ENCODE data around the gene NOP14.
"Not testable (repeated sequence)": the region's sequence is repeated elsewhere in the genome, so short reads cannot be mapped to it uniquely, and the experiment has no call there.

Gene NOP14

DNA sequence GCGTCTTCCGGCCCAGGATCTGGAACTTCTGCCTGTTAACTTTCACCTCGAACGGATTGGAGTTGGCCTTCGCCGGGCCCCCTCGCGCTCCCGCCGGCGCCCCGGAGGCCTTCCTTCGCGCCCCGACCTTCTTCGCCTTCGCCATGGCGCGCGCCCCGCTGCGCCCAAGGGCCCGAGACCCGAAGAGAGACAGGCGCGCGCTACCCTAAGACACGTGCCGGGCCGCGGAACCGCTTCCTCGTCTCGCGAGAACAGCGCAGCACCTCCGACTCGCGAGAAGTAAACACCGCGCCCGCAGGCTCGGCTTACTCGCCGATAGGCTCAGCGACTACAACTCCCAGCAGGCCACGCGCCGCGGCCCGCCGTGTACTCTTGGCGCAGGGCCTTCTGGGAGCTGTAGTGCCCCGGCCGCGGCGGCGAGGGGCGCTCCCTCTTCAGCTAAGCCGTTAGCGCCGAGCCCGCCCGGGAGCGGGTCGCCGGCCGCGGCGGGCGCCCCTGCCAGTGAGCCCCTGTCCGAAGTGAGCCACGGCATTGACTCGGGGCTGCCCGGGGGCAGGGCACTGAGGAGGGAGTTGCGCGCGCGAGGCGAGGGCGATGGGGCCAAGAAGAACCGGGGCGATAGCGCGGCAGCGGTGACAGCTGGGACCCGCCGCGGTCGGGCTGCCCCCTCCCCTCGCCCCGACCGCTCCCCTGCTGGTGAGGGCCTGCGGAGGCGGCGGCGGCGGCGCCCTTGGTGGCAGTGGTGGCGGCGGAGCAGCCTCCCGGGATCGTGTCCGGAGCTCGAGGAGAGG, at the start of gene NOP14, which contains the start of gene GRK4:
Gene NOP14, minus strand, starts transcription at position 232 of the 791 bp plus-strand sequence. Its CDS starts 87 bp downstream, at position 145.
Gene GRK4, plus strand, starts transcription at position 397 of the 791 bp plus-strand sequence. CDS start 500 bp downstream, outside the sequence.
- peak; percentile 89 to 98 (median 94) for DNase-seq

DNA sequence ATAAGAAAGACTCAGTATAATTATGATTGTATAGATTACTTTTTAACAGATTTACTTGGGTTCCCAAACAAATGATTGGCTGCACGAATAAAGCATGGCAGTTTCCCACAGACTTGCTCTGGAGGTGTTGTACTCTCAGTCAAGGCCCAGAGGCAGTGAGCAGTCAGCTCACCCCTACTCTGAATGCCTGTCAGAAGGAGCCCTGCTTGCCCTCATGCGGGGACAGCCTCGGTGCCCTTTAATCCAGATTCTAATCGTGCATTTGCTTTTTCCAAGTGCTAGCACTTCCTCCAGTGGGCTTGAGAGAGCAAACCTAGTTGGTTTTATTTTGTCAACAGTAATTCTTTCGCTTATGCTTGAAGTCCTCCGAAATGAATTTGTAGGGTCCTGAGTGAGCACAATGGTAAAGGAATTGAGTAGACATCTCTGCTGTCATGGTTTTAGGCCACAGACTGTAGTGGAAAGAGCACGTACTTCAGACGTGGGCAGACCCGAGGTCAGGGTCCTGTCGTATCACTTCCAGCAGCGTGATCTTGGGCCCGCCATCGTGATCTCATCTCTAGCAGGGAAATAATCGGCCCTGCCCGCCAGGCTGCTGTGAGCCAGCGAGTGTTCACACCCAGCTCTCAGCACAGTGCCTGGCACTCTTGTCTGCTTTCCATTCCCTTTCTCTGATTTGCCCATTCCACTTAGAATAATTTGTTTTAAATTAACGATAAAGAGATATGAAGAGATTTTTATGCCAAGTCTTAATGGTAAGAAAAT, 48.4 kb upstream of the NOP14 start:
- no peak for DNase-seq

GRCh38 chr4:3010998-3011397, 47.8 kb upstream of the NOP14 start:
- no peak for DNase-seq

DNA sequence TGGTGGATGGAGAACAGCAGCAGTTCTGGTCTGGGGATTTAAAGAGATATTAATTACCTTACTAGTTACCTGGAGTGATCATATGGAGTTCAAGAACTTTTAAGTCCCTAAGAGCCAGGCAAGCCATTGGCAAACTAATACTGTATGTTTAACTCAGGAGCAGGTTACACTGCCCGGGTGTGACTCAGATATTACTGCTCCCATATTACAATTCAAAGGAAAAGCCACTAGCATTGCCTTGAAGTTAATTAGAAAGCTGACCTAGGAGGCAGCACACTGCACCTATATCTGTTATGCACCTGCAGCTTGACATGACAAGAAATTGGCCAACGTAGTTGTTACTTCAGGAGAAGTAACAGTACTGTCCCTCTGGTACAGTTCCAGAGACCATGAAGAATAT, 47.4 kb upstream of the NOP14 start:
- no peak for DNase-seq

GRCh38 chr4:3009422-3009821, 46.2 kb upstream of the NOP14 start:
- DNase-seq, result no peak

- DNase-seq, result no peak
These were observed 44.5 kb upstream of the NOP14 start for GRCh38 chr4:3007724-3008123.

DNA sequence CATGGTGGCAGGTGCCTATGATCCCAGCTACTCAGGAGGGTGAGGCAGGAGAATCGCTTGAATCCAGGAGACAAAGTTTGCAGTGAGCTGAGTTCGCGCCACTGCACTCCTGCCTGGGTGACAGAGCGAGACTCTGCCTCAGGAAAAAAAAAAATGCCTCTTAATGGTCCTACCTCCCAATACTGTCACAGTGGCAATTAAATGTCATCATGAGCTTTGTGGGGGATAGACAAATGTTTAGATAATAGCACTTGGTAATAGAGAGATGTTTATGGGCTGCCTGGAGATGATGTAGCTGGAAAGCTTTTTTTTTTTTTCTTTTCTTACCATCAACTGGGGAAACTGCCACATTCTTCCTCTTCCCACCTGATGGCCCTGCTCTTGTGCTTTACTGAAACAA, 33.2 kb upstream of the NOP14 start:
- no peak for DNase-seq

DNA sequence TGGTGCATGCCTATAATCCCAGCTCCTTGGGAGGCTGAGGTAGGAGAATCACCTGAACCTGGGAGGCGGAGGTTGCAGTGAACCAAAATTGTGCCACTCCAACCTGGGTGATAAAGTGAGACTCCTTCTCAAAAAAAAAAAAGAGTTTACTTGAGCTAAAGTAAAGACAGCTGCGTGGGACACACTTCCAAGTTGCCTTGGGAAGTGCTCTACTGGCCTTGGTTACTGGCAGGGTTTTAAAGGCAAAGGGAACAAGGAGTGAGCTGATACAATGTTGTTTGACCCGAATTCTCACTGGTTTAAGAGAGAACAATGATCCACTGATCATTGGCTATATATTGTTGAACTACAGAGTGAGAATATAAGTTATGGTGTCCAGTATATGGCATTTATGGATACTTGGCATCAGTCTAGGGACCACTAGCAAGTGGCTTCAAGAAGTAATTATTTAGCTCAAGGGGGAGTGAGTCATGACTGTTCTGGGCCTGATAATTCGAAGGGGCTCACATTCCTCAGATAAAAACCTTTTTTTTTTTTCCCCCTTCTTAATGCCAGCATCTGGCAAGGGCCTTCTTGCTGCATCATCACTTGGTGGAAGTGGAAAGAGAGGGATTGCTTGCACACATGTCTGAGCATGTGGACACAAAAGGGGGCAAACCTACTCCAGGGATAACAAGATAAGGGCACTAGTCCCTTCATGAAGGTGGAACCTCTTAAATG, 32.5 kb upstream of the NOP14 start:
- no peak for DNase-seq

GRCh38 chr4:2994917-2995316, 31.7 kb upstream of the NOP14 start:
- DNase-seq, result no peak

GRCh38 chr4:2991243-2991642, 28.0 kb upstream of the NOP14 start:
- no peak for DNase-seq

DNA sequence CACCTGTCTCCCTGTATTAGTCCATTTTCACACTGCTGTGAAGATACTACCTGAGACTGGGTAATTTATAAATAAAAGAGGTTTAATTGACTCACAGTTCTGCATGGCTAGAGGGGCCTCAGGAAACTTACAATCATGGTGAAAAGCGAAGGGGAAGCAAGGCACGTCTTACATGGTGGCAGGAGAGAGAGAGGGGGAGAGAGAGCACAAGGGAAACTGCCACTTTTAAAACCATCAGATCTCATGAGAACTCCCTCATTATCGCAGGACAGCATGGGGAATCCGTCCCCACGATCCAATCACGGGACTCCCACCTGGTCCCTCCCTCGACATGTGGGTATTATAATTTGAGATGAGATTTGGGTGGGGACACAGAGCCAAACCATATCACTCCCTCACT, 20.5 kb upstream of the NOP14 start:
- DNase-seq, result not testable (repeated sequence)

DNA sequence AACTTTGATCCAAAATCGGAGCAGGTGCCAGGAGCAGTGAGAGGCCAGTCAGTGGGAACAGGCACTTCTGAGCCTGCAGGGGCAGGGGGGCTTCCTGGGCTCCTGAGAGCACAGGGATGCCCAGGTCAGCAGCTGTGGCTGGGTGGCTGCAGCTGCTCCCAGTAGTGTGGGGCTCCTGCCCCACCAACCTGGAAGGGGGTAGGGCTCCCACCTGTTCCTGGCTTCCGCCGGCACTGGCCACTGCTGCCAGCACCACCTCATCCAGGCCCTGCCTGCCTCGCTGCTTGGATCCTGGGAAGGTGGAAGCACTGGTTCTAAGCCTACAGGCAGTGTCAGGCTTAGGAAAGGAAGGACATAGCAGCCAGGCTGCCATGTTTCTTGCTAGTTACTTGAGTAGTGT, 18.8 kb upstream of the NOP14 start:
- no peak for DNase-seq

- DNase-seq, result no peak
These were observed 18.1 kb upstream of the NOP14 start for GRCh38 chr4:2981256-2981819.

DNA sequence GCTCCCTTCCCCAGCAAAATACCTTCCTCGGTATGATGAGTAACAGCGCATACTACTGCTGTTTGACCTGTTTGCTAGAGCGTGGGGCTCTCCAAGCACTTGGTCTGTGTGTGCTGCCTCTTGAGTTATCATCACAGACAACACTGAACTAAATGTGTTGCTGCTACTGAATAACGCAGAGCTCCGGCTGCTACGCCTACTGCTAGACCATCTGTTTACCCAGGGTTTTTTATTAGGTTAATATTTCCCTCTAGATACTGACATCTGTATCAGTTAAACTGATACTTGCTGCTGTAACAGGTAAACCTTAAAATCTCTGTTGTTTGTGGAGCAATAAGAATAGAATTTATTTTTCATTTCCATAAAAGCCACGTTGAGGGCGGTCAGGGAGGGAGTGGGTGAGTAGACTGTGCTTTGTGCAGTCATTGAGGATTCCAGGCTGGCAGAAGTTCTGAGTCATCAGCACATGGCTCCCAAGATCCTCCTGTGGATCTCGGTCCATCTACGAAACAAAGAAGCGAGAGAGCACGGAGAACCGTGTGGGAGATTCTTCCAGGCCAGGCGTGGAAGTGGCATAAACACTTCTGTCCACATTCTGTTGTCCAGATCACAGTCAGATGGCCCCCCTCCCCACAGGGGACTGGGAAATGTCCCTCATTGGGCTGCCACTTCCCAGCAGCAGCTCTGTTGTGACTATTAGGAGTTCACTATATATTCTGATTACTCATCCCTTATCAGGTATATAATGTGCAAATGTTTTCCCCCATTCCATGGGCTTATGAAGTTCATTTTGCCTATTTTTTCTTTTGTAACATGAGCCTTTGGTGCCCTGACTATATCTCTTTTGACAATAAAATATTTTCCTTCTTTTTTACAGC, 14.2 kb upstream of the NOP14 start:
- DNase-seq, result no peak

DNA sequence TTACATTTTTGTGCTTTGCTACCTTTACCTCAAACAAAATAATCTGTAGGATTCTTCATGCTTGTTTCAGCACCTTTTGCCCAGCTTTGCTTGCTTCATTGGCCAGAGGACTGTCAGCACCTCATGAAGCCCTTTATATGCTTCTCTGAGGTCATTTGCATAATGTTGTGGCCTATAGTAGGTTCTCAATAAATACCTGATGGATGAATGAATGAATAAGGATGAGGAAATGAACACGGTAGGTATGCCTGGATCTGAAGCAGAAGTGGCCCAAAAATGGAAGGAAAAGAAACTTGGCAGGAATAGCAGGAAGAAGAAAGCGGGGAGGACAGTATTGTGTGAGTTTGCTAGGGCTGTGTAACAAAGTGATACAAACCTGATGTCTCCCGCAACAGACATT, 8.1 kb upstream of the NOP14 start:
- DNase-seq, result no peak

GRCh38 chr4:2968381-2968780, 5.2 kb upstream of the NOP14 start:
- DNase-seq, result no peak

DNA sequence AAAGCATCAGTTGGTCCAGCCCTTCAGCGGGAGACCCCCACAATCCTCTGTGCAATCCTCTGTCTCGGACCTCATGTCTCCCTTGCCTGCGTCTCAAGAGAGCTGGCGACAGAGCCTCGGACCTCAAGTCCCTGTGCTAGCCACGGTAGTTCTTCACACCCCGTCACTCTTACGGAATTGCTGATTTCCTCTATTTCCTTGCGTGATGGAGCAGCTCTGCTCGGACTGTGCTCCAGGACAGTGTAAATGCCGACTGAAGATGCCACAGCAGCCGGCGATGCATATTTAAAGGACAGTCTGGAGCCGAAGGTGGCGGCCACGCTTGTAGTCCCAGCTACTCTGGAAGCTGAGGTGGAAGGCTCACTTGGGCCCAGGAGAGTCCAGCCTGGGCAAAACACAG, 2.1 kb upstream of the NOP14 start:
- no peak for DNase-seq

DNA sequence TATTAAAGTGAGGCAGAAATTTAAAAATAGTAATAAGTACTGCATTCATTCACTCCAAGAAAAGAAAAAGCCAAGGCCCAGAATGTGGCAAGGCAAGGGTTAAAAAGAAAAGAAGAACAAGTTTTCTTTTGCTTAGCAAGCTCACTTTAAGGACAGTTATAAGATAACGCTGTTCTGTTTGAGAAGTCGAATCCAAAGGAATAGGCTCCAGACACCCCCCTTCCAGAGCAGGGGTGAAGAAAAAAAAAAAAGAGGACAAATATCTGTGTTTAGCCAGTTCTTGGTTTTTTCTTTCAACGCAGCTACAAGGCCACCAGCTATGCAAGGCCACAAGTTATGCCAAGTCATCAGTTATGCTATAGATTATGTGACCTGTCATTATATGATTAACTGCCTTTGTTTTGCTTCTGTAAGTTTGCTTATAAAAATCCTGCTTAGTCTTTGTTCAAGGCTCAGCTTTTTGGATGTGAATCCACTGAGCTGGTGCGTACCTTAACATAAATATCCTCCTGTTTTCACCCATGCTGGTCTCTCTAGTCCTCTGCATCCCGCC, 1.6 kb upstream of the NOP14 start:
- no peak for DNase-seq

GRCh38 chr4:2963966-2964471, 813 bp upstream of the NOP14 start:
- no peak for DNase-seq

- DNase-seq, result peak in 1 of 4 experiments; percentile 67
These were observed 512 bp downstream of the NOP14 start for GRCh38 chr4:2962614-2963174.

DNA sequence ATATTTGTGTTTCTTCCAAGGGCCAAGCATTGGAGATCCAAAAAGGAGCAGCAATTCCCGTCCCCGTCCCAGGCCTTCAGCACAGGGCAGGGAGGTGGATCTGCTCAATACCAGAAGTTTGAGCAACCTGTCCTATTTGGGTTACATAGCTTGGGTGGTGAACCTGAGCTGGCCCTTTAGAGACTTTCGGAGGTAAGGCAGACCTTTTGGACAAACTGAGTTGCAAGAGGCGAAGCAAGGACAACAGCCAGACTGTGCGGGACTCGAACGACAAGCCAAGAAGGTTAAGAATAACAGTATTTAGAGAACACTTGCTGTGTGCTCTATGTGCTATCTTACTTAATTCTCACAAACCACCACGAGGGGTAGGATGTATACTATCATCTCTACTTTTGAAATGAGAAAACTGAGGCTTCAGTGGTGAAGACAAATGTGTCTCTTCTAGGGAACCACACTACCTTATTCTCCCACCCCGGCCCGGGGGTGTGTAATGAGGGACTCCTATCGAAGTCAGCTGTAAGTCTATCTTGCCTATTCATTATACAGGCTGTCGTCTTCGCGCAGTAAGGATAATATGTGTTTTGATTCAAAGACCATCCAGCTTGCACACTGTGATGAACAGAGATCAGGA, 1.3 kb downstream of the NOP14 start:
- DNase-seq, result peak in 1 of 4 experiments; percentile 44
